T-helper 17 cell (primary cell): ENCODE results near the gene TMEM260. TPM values are rescaled to one million over a fixed set of nuclear protein-coding genes. Genes with fewer than 3 reads are reported as not detected.
"Not testable (repeated sequence)": the region's sequence is repeated elsewhere in the genome, so short reads cannot be mapped to it uniquely, and the experiment has no call there.

Experiments used
- ATAC-seq: fragments of 150-1000 bp; cut with Tn5 transposase; 2 replicates; pipeline ENCODE4 v1.10.0; 2021; ENCODE audit warnings: mild to moderate bottlenecking, moderate library complexity
- DNase-seq, 3 donors: peaks; one replicate each; pipeline versions ENCODE4 v3.0.0 to v3.0.0-alpha.2; 2020 to 2021
- H3K9me3 ChIP-seq: one replicate; pipeline ENCODE4 v1.7.0; 2013; ENCODE audit warnings: low read length, mild to moderate bottlenecking; ENCODE audit not compliant: control insufficient read depth, poor library complexity, severe bottlenecking
- H3K27ac Mint-ChIP-seq: one replicate; pipeline ENCODE4 v1.8.0; 2022; ENCODE audit warnings: mild to moderate bottlenecking, moderate library complexity, mixed read lengths
- H3K27me3 Mint-ChIP-seq: one replicate; pipeline ENCODE4 v1.8.0; 2022; ENCODE audit warnings: mixed read lengths
- H3K36me3 Mint-ChIP-seq: one replicate; pipeline ENCODE4 v1.8.0; 2022; ENCODE audit warnings: low read depth, mixed read lengths
- H3K4me1 Mint-ChIP-seq: one replicate; pipeline ENCODE4 v1.8.0; 2022; ENCODE audit warnings: mild to moderate bottlenecking, mixed read lengths
- H3K4me3 Mint-ChIP-seq: one replicate; pipeline ENCODE4 v1.8.0; 2022; ENCODE audit warnings: mild to moderate bottlenecking, moderate library complexity, mixed read lengths
- total RNA-seq, 4 donors: library from RNA in 2 of 4; stranded (reverse) in 2 of 4; gene quantifications; one replicate each; pipeline ENCODE4 v1.2.3 and lab custom pipeline; 2022 to 2026

TMEM260 gene
- total RNA-seq, 2 donors from 2014 or later: 16.8 to 21.2 TPM

GRCh38 chr14:56661478-56661877 is 81.9 kb downstream of the TMEM260 start:
- Mint-ChIP-seq H3K4me1 (no peaks in the 10 kb centered on the region), H3K4me3 (no peak overlapping the region), H3K36me3 (no peaks in the 10 kb centered on the region), H3K27ac (no peak overlapping the region), H3K27me3 (no peaks in the 10 kb centered on the region)
- DNase-seq (no peak), ATAC-seq (no peak)
- H3K9me3 ChIP-seq: no peaks in the 10 kb centered on the region

- DNase-seq (no peak), ATAC-seq (no peak)
- H3K9me3 ChIP-seq: no peaks in the 10 kb centered on the region
- Mint-ChIP-seq H3K4me1 (no peaks in the 10 kb centered on the region), H3K4me3 (no peak overlapping the region), H3K27ac (no peak overlapping the region), H3K36me3 (no peaks in the 10 kb centered on the region), H3K27me3 (no peaks in the 10 kb centered on the region)
Measured at GRCh38 chr14:56664811-56665421, 85.3 kb downstream of the TMEM260 start.

- H3K9me3 ChIP-seq: no peaks in the 10 kb centered on the region
- Mint-ChIP-seq H3K27me3 (no peaks in the 10 kb centered on the region), H3K27ac (no peak overlapping the region), H3K36me3 (no peaks in the 10 kb centered on the region), H3K4me3 (no peak overlapping the region), H3K4me1 (no peaks in the 10 kb centered on the region)
- no peak for ATAC-seq
- no peak for DNase-seq
Measured at GRCh38 chr14:56666294-56666693, 86.7 kb downstream of the TMEM260 start.

- no peaks in the 10 kb centered on the region for H3K9me3 ChIP-seq
- no peak for ATAC-seq
- H3K27me3 Mint-ChIP-seq: no peaks in the 10 kb centered on the region
- no peak overlapping the region for H3K27ac Mint-ChIP-seq
- H3K4me3 Mint-ChIP-seq: no peak overlapping the region
- DNase-seq: no peak
- no peaks in the 10 kb centered on the region for H3K36me3 Mint-ChIP-seq
- no peaks in the 10 kb centered on the region for H3K4me1 Mint-ChIP-seq
Measured at GRCh38 chr14:56666716-56667115, 87.1 kb downstream of the TMEM260 start.

GRCh38 chr14:56667290-56667689 is 87.7 kb downstream of the TMEM260 start:
- H3K9me3 ChIP-seq, DNase-seq, H3K27ac Mint-ChIP-seq, H3K4me1 Mint-ChIP-seq, H3K36me3 Mint-ChIP-seq, H3K4me3 Mint-ChIP-seq, H3K27me3 Mint-ChIP-seq, ATAC-seq: not testable (repeated sequence)

GRCh38 chr14:56676042-56676441 is 96.4 kb downstream of the TMEM260 start:
- Mint-ChIP-seq H3K27me3 (no peaks in the 10 kb centered on the region), H3K27ac (no peak overlapping the region), H3K4me3 (no peak overlapping the region), H3K4me1 (no peaks in the 10 kb centered on the region), H3K36me3 (no peaks in the 10 kb centered on the region)
- H3K9me3 ChIP-seq: no peaks in the 10 kb centered on the region
- DNase-seq: no peak
- no peak for ATAC-seq

- DNase-seq (no peak), ATAC-seq (no peak)
- Mint-ChIP-seq H3K27me3 (no peaks in the 10 kb centered on the region), H3K4me3 (no peak overlapping the region), H3K27ac (no peak overlapping the region), H3K4me1 (no peaks in the 10 kb centered on the region), H3K36me3 (no peaks in the 10 kb centered on the region)
- no peaks in the 10 kb centered on the region for H3K9me3 ChIP-seq
Measured at GRCh38 chr14:56678838-56679237, 99.2 kb downstream of the TMEM260 start.

- no peaks in the 10 kb centered on the region for H3K4me1 Mint-ChIP-seq
- no peak overlapping the region for H3K27ac Mint-ChIP-seq
- ATAC-seq: no peak
- H3K27me3 Mint-ChIP-seq: peaks cover 17% of the 10 kb centered on the region
- no peak overlapping the region for H3K4me3 Mint-ChIP-seq
- no peak for DNase-seq
- H3K9me3 ChIP-seq: no peaks in the 10 kb centered on the region
- peaks cover 6% of the 10 kb centered on the region for H3K36me3 Mint-ChIP-seq
Measured at GRCh38 chr14:56686416-56686815, 106.8 kb downstream of the TMEM260 start.

GRCh38 chr14:56687123-56687522 is 107.5 kb downstream of the TMEM260 start:
- ATAC-seq (no peak), DNase-seq (no peak)
- H3K9me3 ChIP-seq: no peaks in the 10 kb centered on the region
- Mint-ChIP-seq H3K27ac (no peak overlapping the region), H3K36me3 (peaks cover 6% of the 10 kb centered on the region), H3K4me1 (no peaks in the 10 kb centered on the region), H3K4me3 (no peak overlapping the region), H3K27me3 (peaks cover 18% of the 10 kb centered on the region)

- Mint-ChIP-seq H3K27ac (no peak overlapping the region), H3K4me3 (no peak overlapping the region), H3K4me1 (no peaks in the 10 kb centered on the region), H3K27me3 (peaks cover 49% of the 10 kb centered on the region), H3K36me3 (no peaks in the 10 kb centered on the region)
- DNase-seq: no peak
- ATAC-seq: no peak
- H3K9me3 ChIP-seq: no peaks in the 10 kb centered on the region
Measured at GRCh38 chr14:56694609-56695008, 115.0 kb downstream of the TMEM260 start.

GRCh38 chr14:56695216-56695615 is 115.6 kb downstream of the TMEM260 start:
- DNase-seq, H3K4me3 Mint-ChIP-seq, ATAC-seq, H3K4me1 Mint-ChIP-seq, H3K27ac Mint-ChIP-seq, H3K9me3 ChIP-seq, H3K36me3 Mint-ChIP-seq: not testable (repeated sequence)
- peaks cover 49% of the 10 kb centered on the region for H3K27me3 Mint-ChIP-seq

Other genes starting within 250 kb of the TMEM260 start
- gene OTX2, start 230.7 kb downstream of the TMEM260 start, total RNA-seq: not detected